ENCODE data around the gene CHST11.

- no peak for TF ChIP-seq POLR2A (IDR thresholded peaks at IDR 0.05)
- no peak for TF ChIP-seq CTCF (IDR thresholded peaks at IDR 0.05)
Observed at GRCh38 chr12:104427547-104427938, 29.2 kb upstream of the CHST11 start.
